NCI-H1092 treated with DMSO at 0.1 percent for 48 hours (cell line): ENCODE results near the gene CSNK2A2.

Experiments used
- DNase-seq: peaks from one replicate; lab custom pipeline; 2025; lab: John Stamatoyannopoulos, UW

CSNK2A2 gene

DNA sequence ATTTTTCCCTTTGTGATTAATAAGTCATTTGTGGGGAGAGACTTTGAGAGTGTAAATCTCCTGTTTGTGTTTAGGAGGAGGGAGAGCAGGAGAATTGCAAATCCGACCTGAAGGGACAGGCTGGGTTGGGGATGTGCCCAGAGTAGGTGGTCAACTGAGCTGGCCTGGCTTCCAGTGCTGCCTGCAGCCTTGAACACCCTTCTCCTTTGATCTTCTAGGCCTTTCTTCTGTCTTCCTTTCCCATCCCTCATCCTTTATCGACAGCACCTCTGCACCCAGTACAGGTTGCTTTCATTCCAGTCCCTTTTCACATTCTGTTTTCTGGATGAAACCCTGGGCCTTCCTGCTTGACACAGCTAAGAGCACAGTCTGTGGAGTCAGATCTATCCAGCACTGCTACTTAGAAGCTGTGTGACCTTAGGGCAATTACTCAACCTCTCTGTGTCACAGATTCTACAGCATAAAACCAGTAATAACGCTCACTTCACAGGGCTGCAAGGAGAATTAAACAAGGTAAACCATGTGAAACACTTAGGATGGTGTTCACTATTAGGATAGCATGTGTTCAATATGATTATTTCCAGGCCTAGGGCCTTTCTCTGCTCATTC, 1.0 kb upstream of the CSNK2A2 start:
- DNase-seq: no peak

DNA sequence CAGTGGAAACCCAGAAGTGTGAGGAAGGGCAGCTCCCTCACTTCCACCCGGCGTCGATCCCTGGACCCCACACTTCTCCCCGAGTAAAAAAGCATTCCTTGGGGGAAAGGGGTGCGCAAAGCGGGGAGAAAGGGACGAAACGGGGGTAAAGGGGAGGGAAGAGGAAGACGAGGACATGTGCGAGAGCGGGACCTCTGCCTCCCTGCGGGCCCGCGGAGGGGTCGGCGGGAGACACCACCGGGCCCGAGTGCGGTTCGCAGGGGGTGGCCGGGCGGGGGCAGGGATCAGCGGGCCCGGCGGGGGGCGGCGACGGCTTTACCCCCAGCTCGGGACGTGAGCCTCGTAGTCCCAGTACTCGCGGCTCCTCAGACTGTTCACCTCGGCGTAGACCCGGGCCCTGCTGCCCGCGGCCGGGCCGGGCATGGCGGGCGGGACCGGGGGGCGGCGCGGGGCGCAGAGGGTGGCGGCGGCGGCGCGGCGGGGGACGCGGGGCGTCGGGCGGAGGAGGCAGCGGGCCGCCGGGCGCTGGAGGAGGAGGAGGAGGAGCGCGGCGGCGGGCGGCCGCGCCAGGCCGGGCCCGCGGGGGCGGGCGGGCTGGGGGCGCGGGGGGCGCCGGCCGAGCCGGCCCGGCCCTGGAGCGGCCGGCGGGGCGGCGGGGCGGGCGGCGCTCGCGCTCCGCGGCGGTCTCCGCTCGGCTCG, 443 bp downstream of the CSNK2A2 start:
- peak; percentile 3 for DNase-seq

DNA sequence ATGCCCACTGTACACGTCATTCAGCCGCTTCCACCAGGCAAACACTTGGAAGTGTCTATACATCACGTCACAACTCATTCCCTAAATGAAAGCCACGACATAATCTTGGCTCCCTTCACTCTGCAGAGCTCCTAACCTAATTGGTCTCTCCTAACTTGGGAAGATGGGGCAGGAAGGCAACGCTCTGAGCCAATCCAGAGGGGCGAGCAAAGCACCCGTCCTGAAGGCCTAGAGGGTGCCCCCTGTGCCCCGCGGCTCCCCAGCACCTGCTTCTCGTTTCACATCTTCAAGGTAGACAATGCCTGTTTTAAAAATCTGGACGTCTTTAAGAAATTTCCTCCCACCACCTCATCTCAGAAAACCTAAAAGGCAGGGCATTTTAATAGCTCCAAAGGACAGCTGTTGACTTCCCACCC, 1.0 kb downstream of the CSNK2A2 start:
- no peak for DNase-seq

- no peak for DNase-seq
Observed at GRCh38 chr16:58195771-58196170, 2.1 kb downstream of the CSNK2A2 start.

DNA sequence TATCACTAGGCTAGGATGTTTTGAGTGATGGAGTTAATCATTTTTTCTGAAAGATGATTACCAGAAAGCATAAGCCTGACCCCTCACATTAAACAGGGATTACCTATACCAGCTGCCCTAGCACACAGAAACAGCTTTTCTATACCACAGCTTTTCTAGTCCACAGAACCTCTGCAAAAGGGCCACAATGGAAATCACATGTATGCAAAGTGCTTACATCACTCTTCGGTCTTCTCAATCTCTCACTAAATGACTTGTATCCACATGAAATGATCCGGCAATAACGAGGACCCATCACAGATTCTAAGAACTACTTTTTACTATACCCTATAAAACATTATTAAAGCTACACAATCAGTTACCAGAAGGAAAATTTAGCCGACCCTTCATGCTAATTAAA, 2.6 kb downstream of the CSNK2A2 start:
- DNase-seq: no peak

- DNase-seq: no peak
Observed at GRCh38 chr16:58194790-58195189, 3.1 kb downstream of the CSNK2A2 start.

- DNase-seq: no peak
Observed at GRCh38 chr16:58187665-58188421, 10.1 kb downstream of the CSNK2A2 start.

DNA sequence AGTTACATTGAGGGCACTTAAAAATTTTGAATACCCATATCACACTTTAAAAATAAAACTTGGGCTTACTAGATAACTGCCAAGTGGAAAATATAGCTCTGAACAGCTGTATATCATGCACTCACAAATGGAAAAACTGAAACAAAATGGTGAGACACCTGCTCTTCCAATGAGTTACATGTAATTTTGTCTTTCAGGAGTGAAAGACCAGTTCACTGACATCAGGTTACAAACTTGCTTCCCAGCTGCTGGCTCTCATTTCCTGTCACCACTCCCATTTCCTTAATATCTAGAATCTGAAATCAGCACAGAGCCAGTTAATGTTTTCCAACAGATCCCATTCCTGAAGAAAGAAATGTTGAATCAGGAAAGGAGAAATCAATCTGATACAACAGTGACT, 10.8 kb downstream of the CSNK2A2 start:
- no peak for DNase-seq

GRCh38 chr16:58186176-58186944, 11.5 kb downstream of the CSNK2A2 start:
- DNase-seq: no peak

GRCh38 chr16:58177353-58177710, 20.6 kb downstream of the CSNK2A2 start:
- no peak for DNase-seq

- DNase-seq: no peak
Observed at GRCh38 chr16:58176608-58177352, 21.1 kb downstream of the CSNK2A2 start.

DNA sequence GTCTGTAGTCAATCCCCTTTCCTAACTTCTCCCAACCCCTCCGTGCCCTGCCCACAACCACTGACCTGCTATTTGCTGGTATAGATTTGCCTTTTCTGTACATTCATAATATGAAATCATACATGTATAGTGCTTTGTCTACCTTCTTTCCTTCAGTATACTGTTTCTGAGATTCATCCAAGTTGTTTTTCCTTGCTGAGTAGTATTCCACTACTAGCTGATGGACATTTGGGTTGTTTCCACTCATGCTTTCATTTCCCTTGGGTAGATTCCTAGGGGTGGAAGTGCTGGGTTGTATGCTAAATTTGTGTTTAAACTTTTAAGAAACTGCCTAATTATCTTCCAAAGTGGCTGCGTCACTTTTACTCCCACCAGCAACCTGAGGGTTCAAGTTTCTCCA, 27.7 kb downstream of the CSNK2A2 start:
- no peak for DNase-seq

GRCh38 chr16:58160855-58161254, 37.1 kb downstream of the CSNK2A2 start:
- no peak for DNase-seq

- no peak for DNase-seq
Observed at GRCh38 chr16:58158725-58159124, 39.2 kb downstream of the CSNK2A2 start.

DNA sequence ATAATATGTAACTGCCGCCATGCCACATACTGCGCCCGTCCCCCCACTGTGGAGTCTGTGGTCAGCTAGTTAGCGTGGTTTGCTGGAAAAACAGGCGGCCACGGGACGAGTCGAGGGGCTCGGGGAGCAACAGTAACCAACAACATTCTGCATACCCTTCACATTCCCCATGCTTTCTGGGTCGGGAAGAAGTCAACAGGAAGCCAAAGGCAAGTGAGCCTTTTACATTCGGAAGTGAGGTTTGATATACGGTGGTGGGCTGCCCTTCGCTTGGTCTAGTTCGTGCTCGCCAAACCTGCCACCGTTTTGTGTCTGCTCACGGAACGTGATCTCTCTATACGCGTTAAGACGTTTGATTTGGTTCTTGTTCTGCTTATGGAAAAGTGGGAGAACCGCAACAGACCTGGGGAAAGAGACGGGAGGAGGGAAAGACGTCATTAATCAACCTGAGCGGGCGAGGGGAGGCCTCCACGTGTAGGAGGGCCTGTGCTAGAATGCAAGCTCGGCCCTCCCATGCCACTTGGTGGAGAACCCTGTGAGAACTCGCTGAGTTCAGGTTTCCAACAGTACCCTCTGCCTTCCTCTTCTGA, 39.9 kb downstream of the CSNK2A2 start:
- no peak for DNase-seq

DNA sequence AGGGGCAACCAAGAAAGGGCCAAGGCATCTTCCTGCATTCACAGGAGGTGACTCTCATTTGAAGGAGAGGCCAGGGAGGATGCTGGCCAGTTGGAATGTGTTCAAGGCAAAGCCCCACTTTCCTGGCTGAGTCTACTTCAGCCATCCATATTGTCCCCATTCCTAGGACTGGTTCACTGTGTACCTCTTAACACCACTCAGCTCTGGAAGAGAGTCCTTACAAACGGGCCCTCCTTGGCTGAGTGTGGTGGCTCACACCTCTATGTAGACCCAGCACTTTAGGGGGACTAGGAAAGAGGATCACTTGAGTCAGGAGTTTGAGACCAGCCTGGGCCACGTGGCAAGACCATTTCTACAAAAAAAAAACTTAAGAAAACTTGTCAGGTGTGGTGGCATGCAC, 40.7 kb downstream of the CSNK2A2 start:
- no peak for DNase-seq

DNA sequence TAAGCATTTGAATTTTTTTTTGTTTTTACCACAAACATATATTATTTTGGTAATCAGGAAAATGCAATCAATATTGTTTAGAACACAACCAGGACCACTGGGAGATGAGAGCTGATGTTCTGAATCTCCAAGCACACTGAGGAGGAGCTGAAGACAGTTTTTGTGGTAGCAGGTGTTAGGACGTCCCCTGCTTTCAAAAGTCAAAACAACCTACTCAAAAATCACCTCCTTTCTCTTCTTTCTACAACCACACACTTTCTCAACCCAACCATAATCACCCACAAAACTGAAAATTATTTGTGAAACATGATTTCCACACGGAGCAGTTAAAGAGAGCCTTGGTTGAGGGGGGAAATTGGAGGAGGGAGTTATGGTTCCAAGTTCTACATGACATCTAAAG, 42.1 kb downstream of the CSNK2A2 start:
- no peak for DNase-seq

DNA sequence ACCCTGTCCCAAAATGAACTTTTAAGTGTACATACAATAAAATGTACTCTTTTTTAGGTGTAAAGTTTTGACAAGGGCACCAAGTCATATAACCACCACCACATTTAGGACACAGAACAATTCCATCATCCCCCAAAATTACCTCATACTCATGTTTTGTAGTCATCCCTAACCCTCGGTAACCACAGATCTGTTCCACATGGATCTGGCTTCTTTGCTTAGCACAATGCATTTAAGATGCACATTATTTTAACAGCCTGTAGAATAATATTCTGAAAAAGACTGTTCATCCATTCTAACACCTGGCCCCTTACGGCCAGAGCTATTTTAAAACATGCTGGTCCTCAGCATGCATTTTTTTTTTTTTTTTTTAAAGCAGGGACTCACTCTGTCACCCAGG, 43.6 kb downstream of the CSNK2A2 start:
- no peak for DNase-seq

GRCh38 chr16:58152246-58152868, 45.5 kb downstream of the CSNK2A2 start:
- no peak for DNase-seq

DNA sequence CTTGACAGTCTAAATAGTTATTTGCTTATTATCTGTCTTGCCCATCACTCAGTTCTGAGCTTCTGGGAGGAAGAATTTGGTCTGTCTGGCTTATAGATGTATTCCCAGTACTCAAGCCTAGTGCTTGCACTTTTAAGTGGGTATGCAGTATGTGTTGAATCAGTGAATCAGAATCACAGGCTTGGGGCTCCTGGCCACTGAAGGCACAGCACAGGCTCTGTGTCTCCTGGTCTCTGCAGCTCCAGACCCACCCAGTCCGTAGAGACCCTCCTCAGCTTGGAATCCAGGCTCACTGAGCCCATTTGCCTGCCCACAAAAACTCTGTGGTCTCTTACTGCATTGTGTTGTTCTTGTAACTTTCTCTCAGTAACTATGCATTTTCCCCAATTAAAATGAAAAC, 49.4 kb downstream of the CSNK2A2 start:
- no peak for DNase-seq

- DNase-seq: no peak
Observed at GRCh38 chr16:58148099-58148498, 49.8 kb downstream of the CSNK2A2 start.
